ENCODE data around the gene ZNF516. TPM values are rescaled to one million over a fixed set of nuclear protein-coding genes. Genes with fewer than 3 reads are reported as not detected.
A peak's percentile ranks its signal among the peaks of the same experiment; 100 is the strongest.

ZNF516 gene
- total and polyA plus RNA-seq, 7 donors: 2.4 to 20.6 (median 9.6) TPM

DNA sequence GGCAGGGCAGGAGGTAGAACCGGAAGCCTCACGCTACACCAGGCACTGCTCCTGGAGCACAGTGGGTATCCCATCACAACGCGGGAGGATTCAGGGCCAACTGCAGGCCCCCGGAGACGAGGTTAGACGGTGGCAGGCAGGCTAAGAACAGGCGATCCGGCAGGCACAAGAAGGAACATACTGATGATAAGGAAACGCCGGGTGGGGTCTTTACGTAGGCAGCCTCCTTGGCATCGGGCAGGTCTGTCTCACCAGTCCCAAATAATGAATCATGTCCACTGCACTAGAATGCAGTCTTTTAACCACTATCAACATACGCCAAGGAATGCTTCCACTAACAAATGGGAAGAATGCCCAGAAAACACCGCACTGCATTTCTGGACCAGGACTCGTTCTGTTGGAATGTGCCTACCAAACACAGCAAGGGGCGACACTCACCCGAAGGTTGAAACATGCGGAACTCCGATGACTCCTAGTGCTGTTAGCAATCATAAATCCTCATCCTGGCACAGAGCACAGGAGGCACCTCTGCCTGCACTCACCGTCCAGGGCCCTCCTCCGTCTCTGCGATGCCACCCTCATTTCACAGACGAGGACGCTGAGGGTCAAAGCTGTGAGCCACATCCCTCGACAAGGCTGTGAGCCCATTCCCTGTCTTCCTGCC, 35.2 kb downstream of the ZNF516 start:
- Histone ChIP-seq H3K36me3 (ENCODE audit: insufficient read depth in 1 of 2, low read depth in 1 of 2) (no peaks in the 10 kb centered on the region), H3K4me3 (peak overlapping the region; percentile 49), H3K27me3 (ENCODE audit: insufficient read depth in 3 of 3, low read length in 2 of 3) (no peaks in the 10 kb centered on the region), H3K9me3 (no peaks in the 10 kb centered on the region), H3K27ac (peak overlapping the region; percentile 90), H3K4me1 (peaks cover 46% of the 10 kb centered on the region)
- intact Hi-C loops (cut with DNase I): loop anchor here (5.0 kb wide), 2 partner anchors 32 to 747 kb away; no protein-coding TSS in a partner anchor
- DNase-seq: peak; percentile 59 to 77
- ATAC-seq: peak; percentile 80 to 85 (median 82)
- WGBS, 3 donors: 31 to 54% (median 40%) methylated on average over 26 of the region's 26 CpGs
- TF ChIP-seq CTCF (IDR thresholded peaks at IDR 0.05): no peak

DNA sequence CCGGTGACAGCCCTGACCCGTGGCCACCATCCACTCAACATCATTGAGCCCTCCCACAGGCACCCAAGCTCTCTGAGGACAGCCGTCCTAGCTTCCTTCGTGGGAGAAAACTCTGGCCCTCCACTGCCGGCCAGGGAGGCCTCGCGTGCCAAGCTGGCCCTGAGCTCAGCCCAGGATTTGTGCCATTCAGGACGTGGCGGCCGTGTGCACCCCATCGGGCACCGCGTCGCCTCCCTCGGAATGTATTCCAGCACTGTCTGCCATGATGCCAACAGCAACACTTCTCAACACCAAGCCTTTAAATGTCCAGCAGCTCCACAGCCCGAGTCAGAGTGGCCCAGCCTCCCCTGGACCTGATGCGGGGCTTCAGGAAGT, 35.7 kb downstream of the ZNF516 start:
- intact Hi-C loops (cut with DNase I): loop anchor here in 1 of 2 donors (5.0 kb wide), 1 partner anchor 33 kb away; no protein-coding TSS in a partner anchor
- no peak for DNase-seq
- peak overlapping the region; percentile 90 for H3K27ac ChIP-seq

DNA sequence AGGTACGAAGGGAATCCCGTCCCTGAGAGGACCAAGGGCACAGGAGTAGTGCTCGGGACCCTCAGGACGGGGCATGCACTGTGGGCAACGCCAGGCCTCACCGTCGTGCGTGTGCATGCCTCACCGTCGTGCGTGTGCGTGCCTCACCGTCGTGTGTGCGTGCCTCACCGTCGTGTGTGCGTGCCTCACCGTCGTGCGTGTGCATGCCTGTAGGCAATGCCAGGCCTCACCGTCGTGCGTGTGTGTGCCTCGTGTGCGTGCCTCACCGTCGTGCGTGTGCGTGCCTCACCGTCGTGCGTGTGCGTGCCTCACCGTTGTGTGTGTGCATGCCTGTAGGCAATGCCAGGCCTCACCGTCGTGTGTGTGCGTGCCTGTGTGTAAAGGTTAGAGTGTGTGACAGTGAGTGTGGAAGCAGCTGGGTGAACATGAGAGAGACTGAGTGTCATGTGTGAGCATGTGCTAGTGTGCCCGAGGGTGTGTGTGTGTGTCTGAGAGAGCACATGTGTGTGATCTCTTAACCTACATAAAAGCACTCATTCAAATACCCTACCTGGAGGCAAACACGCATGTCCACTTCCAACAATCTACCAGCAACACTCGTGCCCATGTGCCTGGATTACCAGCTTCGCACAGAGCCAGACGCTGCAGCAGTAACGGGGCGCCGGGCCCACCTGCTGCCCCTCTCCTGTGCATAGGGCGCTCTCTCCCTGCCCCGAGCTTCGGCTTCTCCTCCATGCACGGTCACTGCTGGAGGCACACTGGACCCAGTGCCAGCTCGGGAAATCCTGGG, 36.3 kb downstream of the ZNF516 start:
- Histone ChIP-seq H3K4me1 (peaks cover 57% of the 10 kb centered on the region), H3K4me3 (peak overlapping the region; percentile 49), H3K27ac (peak overlapping the region; percentile 93), H3K9me3 (no peaks in the 10 kb centered on the region), H3K27me3 (ENCODE audit: insufficient read depth in 3 of 3, low read length in 2 of 3) (no peaks in the 10 kb centered on the region), H3K36me3 (ENCODE audit: insufficient read depth in 1 of 2, low read depth in 1 of 2) (no peaks in the 10 kb centered on the region)
- no peak for DNase-seq
- 85 to 92% (median 88%) methylated on average over 51 of the region's 51 CpGs for WGBS, 3 donors
- TF ChIP-seq CTCF (IDR thresholded peaks at IDR 0.05): no peak
- ATAC-seq: peak in 1 of 4 donors; percentile 17
- intact Hi-C loops (cut with DNase I): loop anchor here in 1 of 2 donors (5.0 kb wide), 1 partner anchor 34 kb away; no protein-coding TSS in a partner anchor

More for the DNA sequence above, 35.7 kb downstream of the ZNF516 start:
- 33 to 51% (median 36%) methylated on average over 17 of the region's 17 CpGs for WGBS, 3 donors
- ATAC-seq: peak in 3 of 4 donors; percentile 17 to 29 (median 25)
- H3K36me3 ChIP-seq (ENCODE audit: insufficient read depth in 1 of 2, low read depth in 1 of 2): no peaks in the 10 kb centered on the region
- peaks cover 52% of the 10 kb centered on the region for H3K4me1 ChIP-seq
- no peak for TF ChIP-seq CTCF (IDR thresholded peaks at IDR 0.05)
- H3K27me3 ChIP-seq (ENCODE audit: insufficient read depth in 3 of 3, low read length in 2 of 3): no peaks in the 10 kb centered on the region
- H3K9me3 ChIP-seq: no peaks in the 10 kb centered on the region
- peak overlapping the region; percentile 49 for H3K4me3 ChIP-seq

GRCh38 chr18:76457957-76458356, 37.1 kb downstream of the ZNF516 start:
- ATAC-seq (no peak), DNase-seq (no peak)
- intact Hi-C loops (cut with DNase I): loop anchor here in 1 of 2 donors (5.0 kb wide), 1 partner anchor 34 kb away; no protein-coding TSS in a partner anchor
- no peaks in the 10 kb centered on the region for H3K9me3 ChIP-seq
- H3K27ac ChIP-seq: peak overlapping the region; percentile 93
- H3K36me3 ChIP-seq (ENCODE audit: insufficient read depth in 1 of 2, low read depth in 1 of 2): no peaks in the 10 kb centered on the region
- H3K4me3 ChIP-seq: no peak overlapping the region
- WGBS, 3 donors: 87 to 95% (median 90%) methylated on average over 9 of the region's 9 CpGs
- no peaks in the 10 kb centered on the region for H3K27me3 ChIP-seq (ENCODE audit: insufficient read depth in 3 of 3, low read length in 2 of 3)
- H3K4me1 ChIP-seq: peaks cover 65% of the 10 kb centered on the region
- no peak for TF ChIP-seq CTCF (IDR thresholded peaks at IDR 0.05)

Data from psoas muscle (tissue), 8 donors.